Fibroblast of pulmonary artery (primary cell): Measurements from ENCODE around the gene PDK4.

Source experiments
- DNase-seq: peaks from one replicate; pipeline ENCODE4 v3.0.0-alpha.2; 2010; ENCODE audit warnings: low read depth
- H3K4me3 ChIP-seq: replicated peaks from 2 replicates; pipeline ENCODE4 v1.5.1; 2011; ENCODE audit warnings: low read depth, mild to moderate bottlenecking, control low read depth, low read length, moderate library complexity
- TF ChIP-seq, protein P1 (sequence below): IDR thresholded peaks from 2 replicates; pipeline ENCODE4 v1.5.1; 2011; ENCODE audit warnings: mild to moderate bottlenecking, control low read depth, low read length, inconsistent platforms; ENCODE audit errors: missing control alignments

The PDK4 gene

DNA sequence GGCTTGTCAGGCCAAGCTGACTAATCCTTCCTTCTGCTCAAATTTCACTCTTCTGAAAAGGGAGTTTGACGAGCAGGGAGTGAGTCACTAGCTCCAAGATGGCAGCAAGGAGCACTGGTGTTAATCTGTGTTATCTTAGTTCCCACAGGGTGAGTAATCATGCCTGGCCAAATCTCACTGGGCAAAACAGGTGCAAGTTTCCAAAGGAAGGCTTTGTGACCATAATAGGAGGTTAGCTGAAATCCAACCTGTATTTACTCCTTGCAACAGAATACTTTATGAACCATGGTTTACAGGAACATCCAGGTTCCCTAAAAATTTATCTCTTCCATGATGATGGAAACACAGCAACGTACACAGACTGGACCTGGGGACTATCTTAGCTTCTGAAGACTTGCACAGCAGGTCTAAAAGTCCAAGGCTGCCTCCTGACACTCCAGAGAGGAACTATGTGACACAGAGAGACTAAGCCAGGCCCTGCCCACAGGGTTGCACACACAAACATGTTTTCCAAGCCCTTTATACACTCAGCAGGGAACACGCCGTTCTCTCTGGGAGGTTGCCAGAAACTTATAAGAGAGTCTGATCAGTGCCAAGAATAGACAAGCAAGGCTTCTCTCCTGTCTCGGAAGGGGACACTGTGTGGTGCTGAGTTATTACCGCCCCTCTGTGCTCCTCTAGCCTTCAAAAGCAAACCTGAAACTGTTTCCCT, 46.3 kb downstream of the PDK4 start:
- peak overlapping the region; percentile 4 for H3K4me3 ChIP-seq
- TF ChIP-seq, protein P1, sequence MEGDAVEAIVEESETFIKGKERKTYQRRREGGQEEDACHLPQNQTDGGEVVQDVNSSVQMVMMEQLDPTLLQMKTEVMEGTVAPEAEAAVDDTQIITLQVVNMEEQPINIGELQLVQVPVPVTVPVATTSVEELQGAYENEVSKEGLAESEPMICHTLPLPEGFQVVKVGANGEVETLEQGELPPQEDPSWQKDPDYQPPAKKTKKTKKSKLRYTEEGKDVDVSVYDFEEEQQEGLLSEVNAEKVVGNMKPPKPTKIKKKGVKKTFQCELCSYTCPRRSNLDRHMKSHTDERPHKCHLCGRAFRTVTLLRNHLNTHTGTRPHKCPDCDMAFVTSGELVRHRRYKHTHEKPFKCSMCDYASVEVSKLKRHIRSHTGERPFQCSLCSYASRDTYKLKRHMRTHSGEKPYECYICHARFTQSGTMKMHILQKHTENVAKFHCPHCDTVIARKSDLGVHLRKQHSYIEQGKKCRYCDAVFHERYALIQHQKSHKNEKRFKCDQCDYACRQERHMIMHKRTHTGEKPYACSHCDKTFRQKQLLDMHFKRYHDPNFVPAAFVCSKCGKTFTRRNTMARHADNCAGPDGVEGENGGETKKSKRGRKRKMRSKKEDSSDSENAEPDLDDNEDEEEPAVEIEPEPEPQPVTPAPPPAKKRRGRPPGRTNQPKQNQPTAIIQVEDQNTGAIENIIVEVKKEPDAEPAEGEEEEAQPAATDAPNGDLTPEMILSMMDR: no peak
- DNase-seq: peak; percentile 97

DNA sequence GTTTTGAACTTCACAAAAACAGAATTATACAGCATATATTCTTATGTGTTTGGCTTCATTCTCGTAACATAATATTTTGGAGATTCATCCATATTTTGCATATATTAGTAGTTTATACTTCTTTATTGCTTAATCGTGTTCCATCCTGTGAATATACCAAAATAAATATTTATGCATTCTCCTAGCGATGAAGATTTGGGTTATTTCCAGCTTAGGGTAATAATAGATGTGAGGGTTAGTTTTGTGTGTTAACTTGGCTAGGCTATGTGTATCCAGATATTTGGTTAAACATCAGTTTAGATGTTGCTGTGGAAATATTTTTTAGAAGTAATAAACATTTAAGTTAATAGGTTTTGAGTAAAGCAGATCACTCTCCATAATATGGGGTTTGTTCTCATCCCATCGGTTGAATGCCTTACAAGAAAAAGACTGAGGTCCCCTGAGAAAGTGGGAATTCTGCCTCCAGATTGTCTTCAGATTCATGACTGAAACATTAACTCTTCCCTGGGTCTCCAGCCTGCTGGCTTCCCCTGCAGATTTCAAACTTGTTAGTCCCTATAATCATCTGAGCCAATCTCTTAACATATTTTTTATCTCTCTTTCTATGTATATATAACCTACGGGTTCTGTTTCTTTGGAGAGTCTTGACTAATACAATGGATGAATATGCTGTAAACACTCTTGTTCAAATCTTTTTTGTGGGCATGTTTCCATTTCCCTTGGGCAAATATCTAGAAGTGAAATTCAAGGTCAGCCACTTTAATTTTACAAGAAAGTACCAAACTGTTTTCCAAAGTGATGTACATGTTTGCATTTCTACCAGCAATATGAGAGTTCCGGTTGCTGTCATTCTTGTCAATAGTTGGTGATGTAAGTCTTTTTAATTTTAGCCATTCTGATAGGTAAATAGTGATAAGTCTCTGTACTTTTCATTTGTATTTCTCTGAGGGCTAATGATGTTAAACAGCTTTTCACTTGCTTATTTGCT, 48.7 kb downstream of the PDK4 start:
- DNase-seq: no peak
- H3K4me3 ChIP-seq: no peak overlapping the region
- TF ChIP-seq, protein P1: no peak

DNA sequence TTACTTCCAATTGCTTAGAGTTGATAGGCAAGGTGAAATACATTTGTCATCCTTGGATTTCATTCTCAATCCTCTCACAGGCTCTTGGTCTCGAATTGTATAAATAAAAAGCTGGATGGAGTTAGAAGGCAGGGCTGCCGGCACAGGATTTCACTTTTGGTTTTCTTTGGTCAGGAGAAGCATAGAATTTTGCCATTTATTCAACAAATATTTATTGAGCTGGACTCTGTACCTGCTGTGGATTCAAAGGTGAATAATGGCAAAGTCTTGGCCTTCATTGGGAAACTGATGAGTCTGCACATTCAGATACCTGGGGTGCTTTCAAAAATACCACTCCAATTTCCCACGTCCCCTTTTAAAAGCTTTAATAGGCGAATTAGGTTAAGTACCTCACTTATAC, 49.7 kb downstream of the PDK4 start:
- TF ChIP-seq, protein P1: no peak
- DNase-seq: no peak
- H3K4me3 ChIP-seq: no peak overlapping the region

DNA sequence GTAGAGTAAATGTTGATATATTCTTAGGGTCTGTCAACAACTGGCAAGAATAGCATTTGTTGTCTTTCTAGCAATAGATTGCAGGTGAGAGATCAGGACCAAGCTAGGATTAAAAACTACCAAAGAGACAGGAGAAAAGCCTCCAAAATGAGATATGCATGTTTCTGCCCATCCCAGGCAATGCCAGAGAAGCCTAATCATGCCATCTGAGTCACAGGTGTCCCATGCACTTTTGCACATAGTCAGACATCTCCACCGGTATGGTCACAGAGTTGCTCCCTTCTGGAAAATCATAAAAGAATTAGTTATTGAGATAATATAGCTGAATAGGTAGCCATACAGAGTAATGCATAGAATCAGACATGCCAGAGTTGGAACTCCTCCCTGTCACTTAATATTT, 50.6 kb downstream of the PDK4 start:
- DNase-seq: no peak
- TF ChIP-seq, protein P1: no peak
- H3K4me3 ChIP-seq: no peak overlapping the region

DNA sequence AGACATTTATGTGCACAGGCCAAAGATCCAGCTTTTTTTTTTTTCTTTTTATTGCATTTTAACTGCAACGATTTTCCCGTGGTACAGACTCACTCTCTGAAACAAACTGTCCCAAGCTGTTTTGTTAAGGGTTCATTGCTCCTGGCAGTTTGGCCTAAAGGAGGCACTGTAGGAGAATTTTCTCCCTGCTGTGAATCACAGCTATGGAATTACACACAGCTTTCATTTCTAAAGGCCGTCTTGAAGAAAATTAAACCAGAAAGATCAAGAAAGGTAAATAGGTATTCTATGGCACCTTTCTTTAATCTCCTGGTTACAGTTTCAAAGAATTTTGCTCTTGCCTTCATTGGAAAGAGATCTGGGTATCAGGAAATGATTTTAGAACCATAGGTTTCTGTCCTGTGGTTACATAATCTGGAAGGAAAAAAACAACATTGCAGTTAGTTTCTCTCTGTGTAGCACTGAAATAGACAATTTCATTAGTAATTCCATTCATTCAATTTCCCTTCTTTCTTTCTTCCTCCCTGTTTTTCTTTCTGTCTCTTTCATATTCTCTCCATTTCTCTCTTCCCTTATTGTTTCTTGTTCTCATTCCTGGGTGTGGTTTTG, 51.2 kb downstream of the PDK4 start:
- H3K4me3 ChIP-seq: peak overlapping the region; percentile 39
- DNase-seq: peak; percentile 85
- TF ChIP-seq, protein P1: peak; percentile 96

DNA sequence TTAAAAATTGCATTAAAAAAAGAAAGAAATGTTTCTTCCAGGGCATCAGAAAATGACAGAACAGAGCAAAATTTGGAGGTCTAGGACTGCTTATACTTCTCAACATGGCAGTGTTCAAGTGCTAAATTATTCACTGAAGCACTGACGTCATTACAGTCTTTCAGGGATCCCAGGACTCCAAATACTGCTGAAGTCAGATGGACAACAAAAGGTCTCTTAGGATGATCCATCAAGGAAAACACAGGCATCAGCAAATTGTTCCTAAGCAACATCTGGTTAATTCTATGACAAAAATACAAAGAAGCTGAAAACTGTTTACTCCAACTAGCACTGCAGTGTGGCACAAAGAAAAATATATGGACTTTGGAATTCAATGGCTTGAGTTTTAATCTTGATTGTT, 52.1 kb downstream of the PDK4 start:
- DNase-seq: no peak
- no peak overlapping the region for H3K4me3 ChIP-seq
- TF ChIP-seq, protein P1: no peak
